GM18861 (cell line): ENCODE measurements around the gene PHF8.

ENCODE experiments used
- ATAC-seq: cut with Tn5 transposase; IDR thresholded peaks from one replicate; pipeline ENCODE4 v1.9.1; 2021; ENCODE audit not compliant: unreplicated experiment

Gene PHF8

GRCh38 chrX:54044126-54044876 is at the start of gene PHF8:
Gene PHF8 (minus strand): TSS chrX:54044473. CDS start chrX:54042728, 1,745 bp downstream.
- ATAC-seq, result peak; percentile 74

DNA sequence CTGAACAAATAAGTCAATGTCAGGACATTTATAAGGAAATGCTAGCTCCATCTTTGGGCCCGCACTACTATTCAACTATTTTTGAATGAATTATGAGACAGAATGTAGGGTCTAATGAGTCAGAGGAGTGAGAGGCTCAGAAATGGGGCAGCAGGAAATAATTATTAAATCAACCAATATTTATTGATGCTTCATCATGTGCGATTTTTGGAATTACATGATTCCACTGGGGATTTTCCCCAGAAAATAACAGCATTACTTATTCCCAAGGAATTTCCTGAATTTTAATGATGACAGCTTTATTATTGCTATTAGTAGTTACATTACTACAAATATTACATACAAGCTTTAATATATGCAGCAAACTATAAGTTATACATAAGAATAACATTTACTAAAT is 49.3 kb upstream of the PHF8 start:
- no peak for ATAC-seq

DNA sequence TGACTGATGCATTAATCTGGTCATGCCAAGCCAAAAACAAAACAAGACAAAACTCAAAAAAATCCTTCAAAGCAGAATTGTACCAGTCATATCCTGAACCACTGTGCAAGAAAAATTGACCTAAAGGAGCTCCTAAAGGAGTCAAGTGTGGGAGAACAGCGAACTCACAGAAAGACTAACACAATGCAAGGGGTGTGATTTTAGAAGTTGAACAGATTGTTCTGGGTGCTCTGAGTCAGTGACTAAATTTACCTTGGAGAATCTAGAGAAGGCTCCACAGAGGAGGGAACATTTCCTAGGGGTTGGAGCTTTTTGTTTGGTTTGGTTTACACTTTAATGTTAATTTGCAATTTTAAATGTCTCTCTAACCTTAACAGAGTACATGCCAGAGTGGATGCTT is 48.9 kb upstream of the PHF8 start:
- no peak for ATAC-seq

GRCh38 chrX:54090880-54091279 is 46.6 kb upstream of the PHF8 start:
- no peak for ATAC-seq

- no peak for ATAC-seq
These were observed 44.9 kb upstream of the PHF8 start for GRCh38 chrX:54089191-54089590.

DNA sequence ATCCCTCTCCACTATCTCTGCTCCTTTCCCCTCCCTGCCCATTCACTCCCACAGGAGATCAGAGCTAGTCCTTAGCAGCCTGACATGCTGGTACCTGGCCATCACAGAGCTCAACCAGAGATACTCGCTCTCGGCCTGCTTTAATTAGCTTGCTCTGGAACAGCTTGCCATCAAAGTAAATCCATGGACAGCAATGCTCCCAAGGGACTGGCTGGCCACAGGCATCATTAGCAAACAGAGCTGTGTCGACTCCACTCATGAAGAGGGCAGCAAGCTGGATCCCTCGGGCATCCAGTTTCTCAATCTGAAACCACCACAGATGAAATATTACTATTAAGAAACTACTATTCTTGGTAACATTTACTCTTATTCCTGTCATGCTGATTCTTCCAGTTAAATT is 43.4 kb upstream of the PHF8 start:
- no peak for ATAC-seq

DNA sequence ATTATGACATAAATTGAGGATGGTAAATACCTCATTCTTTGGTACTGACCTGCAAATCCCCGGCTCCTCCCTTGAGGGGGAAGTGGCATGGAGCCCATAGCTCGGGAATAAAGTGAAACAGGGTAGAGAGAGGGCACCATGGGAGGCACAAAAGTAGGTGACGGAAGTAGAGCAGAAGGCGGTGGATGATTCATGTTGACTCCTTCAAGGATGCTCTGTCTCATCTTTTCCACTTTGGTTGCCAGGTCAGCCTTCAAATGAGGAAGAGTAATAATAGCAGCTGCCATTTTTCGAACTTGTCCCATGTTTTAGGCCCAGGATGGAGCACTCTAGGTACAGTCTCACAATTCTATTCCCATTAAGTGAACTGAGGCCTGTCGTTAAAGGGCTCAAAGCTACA is 41.4 kb upstream of the PHF8 start:
- no peak for ATAC-seq

DNA sequence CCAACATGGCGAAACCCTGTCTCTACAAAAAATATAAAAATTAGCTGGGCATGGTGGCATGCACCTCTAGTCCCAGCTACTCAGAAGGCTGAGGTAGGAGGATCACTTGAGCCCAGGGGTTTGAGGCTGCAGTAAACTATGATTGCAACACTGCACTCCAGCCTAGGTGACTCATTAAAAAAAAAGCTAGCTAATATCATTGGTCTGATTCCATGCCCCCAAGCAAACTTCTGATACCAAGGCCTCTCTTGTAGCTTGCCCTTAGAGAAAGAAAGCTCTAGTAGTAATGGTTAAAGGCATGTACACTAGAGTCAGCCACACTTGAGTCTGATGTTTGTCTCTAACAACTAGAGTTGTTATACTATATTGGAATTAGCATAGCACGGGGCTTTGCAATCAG is 32.6 kb upstream of the PHF8 start:
- no peak for ATAC-seq

DNA sequence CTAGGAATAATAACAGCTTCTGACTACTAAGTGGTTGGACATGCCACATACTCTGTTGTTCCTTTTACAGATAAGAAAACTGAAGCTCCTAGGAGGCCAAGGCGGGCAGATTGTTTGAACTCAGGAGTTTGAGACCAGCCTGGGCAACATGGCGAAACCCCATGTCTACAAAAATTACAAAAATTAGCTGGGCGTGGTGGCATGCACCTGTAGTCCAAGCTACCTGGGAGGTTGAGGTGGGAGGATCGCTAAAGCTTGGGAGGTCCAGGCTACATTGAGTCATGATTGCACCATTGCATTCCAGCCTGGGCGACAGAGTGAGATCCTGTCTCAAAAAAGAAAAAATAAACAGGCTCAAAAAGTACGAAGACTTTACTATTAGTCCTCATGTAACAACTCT is 30.6 kb upstream of the PHF8 start:
- ATAC-seq, result no peak

- no peak for ATAC-seq
These were observed 23.5 kb upstream of the PHF8 start for GRCh38 chrX:54067766-54068165.

- ATAC-seq, result no peak
These were observed 22.6 kb upstream of the PHF8 start for GRCh38 chrX:54066841-54067240.

GRCh38 chrX:54064564-54064963 is 20.3 kb upstream of the PHF8 start:
- no peak for ATAC-seq

GRCh38 chrX:54063361-54063760 is 19.1 kb upstream of the PHF8 start:
- ATAC-seq, result no peak

GRCh38 chrX:54049801-54050200 is 5.5 kb upstream of the PHF8 start:
- ATAC-seq, result no peak

DNA sequence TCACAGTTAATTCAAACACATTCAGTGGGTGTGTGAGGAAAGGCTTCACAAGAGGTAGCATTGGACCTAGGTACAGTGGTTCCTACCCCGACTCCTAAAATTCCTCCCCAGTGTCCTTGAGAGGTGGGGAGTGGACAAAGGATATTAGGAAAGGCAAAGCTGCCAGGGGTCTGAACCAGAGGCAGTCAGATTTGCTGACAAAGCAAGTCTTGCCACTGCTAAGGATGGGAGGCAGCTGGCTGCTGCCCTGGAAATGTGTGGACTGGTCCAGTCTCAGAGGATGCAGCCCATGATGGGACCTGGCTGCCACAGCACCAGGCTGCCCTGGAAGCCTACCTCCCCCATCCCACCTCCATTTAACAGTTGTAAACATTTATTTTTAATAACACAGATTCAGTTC is 4.1 kb upstream of the PHF8 start:
- no peak for ATAC-seq

- ATAC-seq, result no peak
These were observed 1.4 kb upstream of the PHF8 start for GRCh38 chrX:54045563-54046228.

GRCh38 chrX:54044877-54045338 is 635 bp upstream of the PHF8 start:
- no peak for ATAC-seq

GRCh38 chrX:54043541-54044125 is 640 bp downstream of the PHF8 start:
- peak; percentile 6 for ATAC-seq

GRCh38 chrX:54043056-54043455 is 1.2 kb downstream of the PHF8 start:
- no peak for ATAC-seq

DNA sequence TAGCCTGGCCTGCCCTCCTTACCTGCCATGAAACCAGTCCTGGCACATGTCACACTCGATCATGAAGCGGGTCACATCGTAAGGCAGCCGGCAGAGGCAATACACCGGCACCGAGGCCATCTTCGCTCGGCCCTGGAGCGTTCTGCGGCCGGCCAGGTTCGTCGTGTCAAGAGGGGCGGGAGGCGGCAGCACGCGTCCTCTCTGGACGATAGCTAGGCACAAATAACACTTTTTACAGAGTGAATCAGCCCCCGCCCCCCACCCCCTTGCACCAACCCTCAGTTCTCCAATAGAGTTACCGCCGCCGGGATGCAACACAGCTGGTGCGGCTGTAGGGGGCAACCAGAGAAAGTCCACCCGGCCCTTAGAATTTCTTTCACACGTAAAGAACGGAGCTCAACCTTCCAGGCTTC is 1.7 kb downstream of the PHF8 start:
- ATAC-seq, result no peak

DNA sequence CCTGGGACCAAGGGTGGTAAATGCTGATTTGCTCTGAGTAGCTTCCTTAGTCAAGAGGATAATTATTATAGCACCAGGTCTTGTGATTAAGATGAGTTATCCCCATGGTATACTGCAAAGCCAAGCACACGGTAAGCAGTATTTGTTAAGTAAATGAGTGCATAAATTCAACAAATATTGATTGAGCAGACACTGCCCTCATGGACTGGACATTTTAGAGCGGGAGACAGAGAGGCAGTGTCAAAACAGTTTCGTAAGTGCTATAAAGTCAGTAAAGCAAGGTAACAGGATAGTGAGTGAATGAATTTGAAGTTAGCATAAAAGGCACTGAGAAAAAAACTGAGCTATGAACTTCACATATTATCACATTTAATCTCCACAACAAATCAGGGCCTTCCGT is 13.9 kb downstream of the PHF8 start:
- ATAC-seq, result no peak

DNA sequence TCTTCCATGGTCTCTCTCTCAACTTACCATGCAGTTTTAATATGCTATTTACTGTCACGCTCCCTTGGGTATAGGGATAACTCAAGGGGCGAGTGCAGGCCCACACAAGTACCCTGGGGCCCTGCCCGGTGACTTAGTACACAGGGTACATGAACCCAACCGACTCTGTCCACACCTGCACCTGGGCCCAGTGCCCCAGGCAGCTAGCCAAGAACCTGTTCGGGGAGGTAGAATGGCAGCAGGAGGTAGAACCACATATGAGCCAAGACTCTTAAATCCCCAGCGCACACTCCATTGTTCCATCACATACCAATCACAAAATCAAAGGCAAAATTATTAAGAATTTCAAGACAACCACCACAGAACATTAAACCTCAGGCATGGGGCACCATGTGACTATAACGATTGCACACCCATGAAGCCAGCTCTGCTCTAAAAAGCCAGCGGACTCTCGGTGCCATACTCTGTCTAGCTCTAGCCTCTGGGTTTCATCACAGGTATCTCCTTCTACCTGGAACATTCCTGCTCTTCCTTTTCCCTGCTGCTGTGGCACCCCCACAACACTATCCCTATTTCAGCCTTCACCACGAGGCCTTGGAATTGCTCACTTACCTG is 14.6 kb downstream of the PHF8 start:
- no peak for ATAC-seq
